GM23338 (cell line): ENCODE data around the gene ZNF366. TPM values are rescaled to one million over a fixed set of nuclear protein-coding genes. Genes with fewer than 3 reads are reported as not detected.

Source experiments
- ATAC-seq: fragments of 200-7000 bp; cut with Tn5 transposase; 3 replicates; pipeline ENCODE4 v1.9.1; 2020
- DNase-seq: peaks from one replicate; pipeline ENCODE4 v3.0.0-alpha.2; 2015; ENCODE audit warnings: low spot score
- H2AFZ ChIP-seq: fragments of 200-600 bp; sonication (generic); 2 replicates; pipeline ENCODE4 v1.8.0; 2016; ENCODE audit warnings: antibody characterized with exemption, mild to moderate bottlenecking, moderate library complexity
- H3F3A ChIP-seq: fragments of 200-600 bp; sonication (generic); replicated peaks from 2 replicates; pipeline ENCODE4 v1.8.0; 2017; ENCODE audit warnings: antibody characterized with exemption, mixed run types, low read depth
- H3K27ac ChIP-seq: fragments of 200-600 bp; sonication (generic); 2 replicates; pipeline ENCODE4 v1.6.1; 2016; ENCODE audit warnings: low read depth
- H3K27me3 ChIP-seq: fragments of 200-600 bp; sonication (generic); 2 replicates; pipeline ENCODE4 v1.8.0; 2016; ENCODE audit warnings: mild to moderate bottlenecking, mixed run types, moderate library complexity; ENCODE audit not compliant: insufficient read depth
- H3K36me3 ChIP-seq: fragments of 200-600 bp; sonication (generic); 2 replicates; pipeline ENCODE4 v1.8.0; 2016; ENCODE audit warnings: mild to moderate bottlenecking; ENCODE audit not compliant: insufficient read depth
- H3K4me1 ChIP-seq: fragments of 200-600 bp; sonication (generic); 2 replicates; pipeline ENCODE4 v1.8.0; 2016; ENCODE audit warnings: mild to moderate bottlenecking, moderate library complexity; ENCODE audit not compliant: insufficient read depth
- H3K4me2 ChIP-seq: fragments of 200-600 bp; sonication (generic); 2 replicates; pipeline ENCODE4 v1.7.1; 2017; ENCODE audit warnings: mixed run types
- H3K4me3 ChIP-seq: fragments of 200-600 bp; sonication (generic); 2 replicates; pipeline ENCODE4 v1.6.1; 2016; ENCODE audit warnings: mixed run types
- H3K79me2 ChIP-seq: fragments of 200-600 bp; sonication (generic); replicated peaks from 2 replicates; pipeline ENCODE4 v1.8.0; 2017; ENCODE audit warnings: mild to moderate bottlenecking; ENCODE audit not compliant: insufficient read depth
- H3K9me2 ChIP-seq: fragments of 200-600 bp; sonication (generic); 2 replicates; pipeline ENCODE4 v1.8.0; 2017; ENCODE audit not compliant: insufficient read depth
- H4K20me1 ChIP-seq: fragments of 200-600 bp; sonication (generic); replicated peaks from 2 replicates; pipeline ENCODE4 v1.8.0; 2017; ENCODE audit warnings: mild to moderate bottlenecking; ENCODE audit not compliant: insufficient read depth
- H3K27ac Mint-ChIP-seq: 2 replicates; pipeline ENCODE4 v1.8.0; 2020; ENCODE audit warnings: inconsistent platforms, mild to moderate bottlenecking, moderate library complexity, mixed read lengths
- H3K27me3 Mint-ChIP-seq: 3 replicates; pipeline ENCODE4 v1.8.0; 2022; ENCODE audit warnings: low read depth, mild to moderate bottlenecking, moderate library complexity, mixed read lengths, inconsistent platforms; ENCODE audit not compliant: insufficient read depth, poor library complexity
- H3K36me3 Mint-ChIP-seq: 3 replicates; pipeline ENCODE4 v1.8.0; 2021; ENCODE audit warnings: low read depth, mild to moderate bottlenecking, inconsistent platforms, moderate library complexity, mixed read lengths
- H3K4me1 Mint-ChIP-seq: 3 replicates; pipeline ENCODE4 v1.8.0; 2020; ENCODE audit warnings: mild to moderate bottlenecking, inconsistent platforms, mixed read lengths
- H3K4me3 Mint-ChIP-seq: 3 replicates; pipeline ENCODE4 v1.8.0; 2021; ENCODE audit warnings: moderate library complexity, mild to moderate bottlenecking, inconsistent platforms, mixed read lengths
- H3K9me3 Mint-ChIP-seq: 3 replicates; pipeline ENCODE4 v1.8.0; 2020; ENCODE audit warnings: moderate library complexity, mild to moderate bottlenecking, inconsistent platforms, mixed read lengths
- CREB1 ChIP-seq: fragments of 250-450 bp; sonication (Bioruptor Pico); IDR thresholded peaks from 2 replicates; pipeline ENCODE4 v1.5.0; 2020; ENCODE audit warnings: low read depth, mild to moderate bottlenecking, moderate library complexity
- CTCF ChIP-seq, 2 experiments: fragments of 200-600 bp in 1 of 2; sonication (generic) in 1 of 2; conservative IDR thresholded peaks; 2 replicates each; pipeline versions ENCODE4 v1.5.1 to v1.6.1; 2016 to 2017; ENCODE audit warnings: antibody characterized with exemption in 2 of 2, low read depth in 2 of 2, mild to moderate bottlenecking in 2 of 2, moderate library complexity in 1 of 2
- ETS1 ChIP-seq: IDR thresholded peaks from 2 replicates; pipeline ENCODE4 v1.6.1; 2016; ENCODE audit warnings: antibody characterized with exemption
- EZH2 ChIP-seq: fragments of 200-600 bp; sonication (generic); IDR thresholded peaks from one replicate; pipeline ENCODE4 v1.8.0; 2017; ENCODE audit warnings: antibody characterized with exemption, mild to moderate bottlenecking, low read depth; ENCODE audit not compliant: unreplicated experiment
- JUNB ChIP-seq: IDR thresholded peaks from one replicate; pipeline ENCODE4 v1.6.1; 2016; ENCODE audit warnings: antibody characterized with exemption; ENCODE audit not compliant: unreplicated experiment
- NANOG ChIP-seq: IDR thresholded peaks from 2 replicates; pipeline ENCODE4 v1.6.1; 2016; ENCODE audit warnings: antibody characterized with exemption, borderline replicate concordance
- POLR2AphosphoS5 ChIP-seq: IDR thresholded peaks from 2 replicates; pipeline ENCODE4 v1.6.1; 2016; ENCODE audit warnings: antibody characterized with exemption, low read depth
- STAT1 ChIP-seq: IDR thresholded peaks from one replicate; pipeline ENCODE4 v1.6.1; 2016; ENCODE audit warnings: antibody characterized with exemption; ENCODE audit not compliant: unreplicated experiment
- ZNF114 ChIP-seq: fragments of 250-450 bp; sonication (Bioruptor Pico); IDR thresholded peaks from 2 replicates; pipeline ENCODE4 v1.5.0; 2020; ENCODE audit warnings: mild to moderate bottlenecking, moderate library complexity
- ZNF462 ChIP-seq: fragments of 250-450 bp; sonication (Bioruptor Pico); IDR thresholded peaks from 2 replicates; pipeline ENCODE4 v1.5.0; 2020; ENCODE audit warnings: mild to moderate bottlenecking, moderate library complexity
- polyA plus RNA-seq: library from polyadenylated mRNA; unstranded; fragments of >200 nt; fragmentation: Nextera tagmentation; extraction: Ambion mirVana; gene quantifications from 2 replicates; pipeline ENCODE4 v1.2.1, GENCODE V29; 2016
- total RNA-seq: library from RNA; depleted of rRNA; stranded (reverse); fragments of >200 nt; shearing (Covaris generic); gene quantifications from 2 replicates; pipeline ENCODE4 v1.2.3, GENCODE V29; 2014

Gene ZNF366
- total and polyA plus RNA-seq, 2 experiments from 2014 or later = not detected

GRCh38 chr5:72458407-72458806 is 48.8 kb downstream of the ZNF366 start (continued):
- TF ChIP-seq ZNF462 = no peak
- TF ChIP-seq STAT1 = no peak
- no peak for TF ChIP-seq POLR2AphosphoS5
- TF ChIP-seq CREB1 (CRISPR knock-in tag) = no peak
- no peak for TF ChIP-seq EZH2

DNA sequence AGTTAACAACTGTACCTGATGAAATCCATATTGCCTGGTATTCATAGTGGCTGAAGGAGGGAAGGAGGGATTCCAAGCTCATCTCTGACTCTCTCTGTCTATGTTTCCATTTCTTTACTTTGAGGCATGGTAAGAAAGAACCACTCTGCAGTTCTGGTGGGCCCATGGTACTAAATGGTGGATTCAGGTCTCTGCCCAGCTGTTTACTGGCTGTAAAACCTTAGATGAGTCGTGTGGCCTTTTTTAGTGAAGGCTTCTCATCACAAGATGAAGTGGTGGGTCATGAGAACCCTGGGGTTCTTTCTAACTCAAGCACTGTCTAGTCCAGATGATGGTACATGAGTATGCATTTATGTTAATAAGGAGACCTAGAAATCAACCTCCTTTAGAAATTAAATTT is 49.7 kb downstream of the ZNF366 start:
- H3K36me3 ChIP-seq = no peaks in the 10 kb centered on the region
- ATAC-seq (no peak), DNase-seq (no peak)
- no peak overlapping the region for H2AFZ ChIP-seq
- Mint-ChIP-seq H3K4me3 (no peak overlapping the region), H3K4me1 (peaks cover 3% of the 10 kb centered on the region; the same call in 2 of the 3 replicates), H3K27me3 (peaks cover 8% of the 10 kb centered on the region), H3K27ac (no peak overlapping the region), H3K36me3 (no peaks in the 10 kb centered on the region), H3K9me3 (no peaks in the 10 kb centered on the region)
- H3K4me3 ChIP-seq = no peak overlapping the region
- no peaks in the 10 kb centered on the region for H3K79me2 ChIP-seq
- no peak overlapping the region for H3K27ac ChIP-seq
- H3F3A ChIP-seq = no peaks in the 10 kb centered on the region
- peaks cover 15% of the 10 kb centered on the region for H3K9me2 ChIP-seq
- TF ChIP-seq ZNF114 (CRISPR knock-in tag) = no peak
- no peak for TF ChIP-seq CREB1 (CRISPR knock-in tag)
- no peak for TF ChIP-seq NANOG
- no peak for TF ChIP-seq JUNB
- TF ChIP-seq EZH2 = no peak
- TF ChIP-seq ETS1 = no peak
- no peak for TF ChIP-seq CTCF (conservative IDR thresholded peaks at IDR 0.05; ENCODE audit: low read depth in 2 of 2)
- H3K4me1 ChIP-seq = no peaks in the 10 kb centered on the region
- no peak overlapping the region for H3K4me2 ChIP-seq
- no peaks in the 10 kb centered on the region for H4K20me1 ChIP-seq
- no peaks in the 10 kb centered on the region for H3K27me3 ChIP-seq
